HepG2 (cell line): ENCODE measurements around the gene TRIM31. TPM values are rescaled to one million over a fixed set of nuclear protein-coding genes. Genes with fewer than 3 reads are reported as not detected.

Experiments
- ARHGAP35 ChIP-seq: sonication (generic); formaldehyde crosslinking; IDR thresholded peaks from 2 replicates; pipeline ENCODE4 v1.9.0; 2022; ENCODE audit warnings: mild to moderate bottlenecking, inconsistent platforms, moderate library complexity, missing genetic modification reagents, borderline replicate concordance
- CCAR2 ChIP-seq: fragments of 200-400 bp; formaldehyde crosslinking; optimal IDR thresholded peaks from 2 replicates; pipeline ENCODE3; 2018; ENCODE audit warnings: low read depth, mild to moderate bottlenecking, low read length, moderate library complexity
- KLF16 ChIP-seq, 2 experiments: sonication (generic) in 1 of 2; formaldehyde crosslinking in 1 of 2; IDR thresholded peaks; 2 replicates each; pipeline versions ENCODE4 v1.6.1 to v1.8.0; 2016 to 2023; ENCODE audit warnings: missing genetic modification reagents in 2 of 2, missing compliant biosample characterization in 1 of 2
- LRRFIP1 ChIP-seq: sonication (generic); formaldehyde crosslinking; conservative IDR thresholded peaks from 2 replicates; pipeline ENCODE4 v1.4.0; 2020; ENCODE audit warnings: missing genetic modification reagents
- MAX ChIP-seq: IDR thresholded peaks from 2 replicates; pipeline ENCODE4 v1.6.1; 2012; ENCODE audit warnings: inconsistent platforms
- NFE2 ChIP-seq: sonication (generic); formaldehyde crosslinking; IDR thresholded peaks from 2 replicates; pipeline ENCODE4 v1.4.0; 2020; ENCODE audit warnings: missing genetic modification reagents
- NFYC ChIP-seq: IDR thresholded peaks from 2 replicates; pipeline ENCODE4 v1.6.1; 2016; ENCODE audit warnings: missing genetic modification reagents, missing compliant biosample characterization
- PITX1 ChIP-seq: sonication (generic); formaldehyde crosslinking; IDR thresholded peaks from 2 replicates; pipeline ENCODE4 v1.5.1; 2020; ENCODE audit warnings: mild to moderate bottlenecking, missing genetic modification reagents
- SETDB1 ChIP-seq: sonication (generic); formaldehyde crosslinking; IDR thresholded peaks from 2 replicates; pipeline ENCODE4 v1.5.1; 2020; ENCODE audit warnings: missing genetic modification reagents, mild to moderate bottlenecking, borderline replicate concordance
- SNAPC5 ChIP-seq: sonication (generic); formaldehyde crosslinking; IDR thresholded peaks from 2 replicates; pipeline ENCODE4 v1.8.1; 2023; ENCODE audit warnings: mild to moderate bottlenecking, missing genetic modification reagents, borderline replicate concordance
- SRSF1 ChIP-seq: fragments of 200-400 bp; formaldehyde crosslinking; optimal IDR thresholded peaks from 2 replicates; pipeline ENCODE3; 2017; ENCODE audit warnings: mild to moderate bottlenecking, low read depth, low read length, moderate library complexity
- ZBTB20 ChIP-seq: sonication (generic); formaldehyde crosslinking; IDR thresholded peaks from 2 replicates; pipeline ENCODE4 v1.8.1; 2023; ENCODE audit warnings: missing genetic modification reagents, low read depth, mild to moderate bottlenecking, borderline replicate concordance
- ZBTB43 ChIP-seq: sonication (generic); formaldehyde crosslinking; conservative IDR thresholded peaks from 2 replicates; pipeline ENCODE4 v1.4.0; 2020; ENCODE audit warnings: missing genetic modification reagents
- ZNF446 ChIP-seq: sonication (generic); formaldehyde crosslinking; IDR thresholded peaks from 2 replicates; pipeline ENCODE4 v1.5.0; 2020; ENCODE audit warnings: mild to moderate bottlenecking, missing genetic modification reagents
- ZNF607 ChIP-seq: sonication (generic); formaldehyde crosslinking; IDR thresholded peaks from 2 replicates; pipeline ENCODE4 v1.5.1; 2020; ENCODE audit warnings: missing genetic modification reagents, mild to moderate bottlenecking, borderline replicate concordance
- ZNF678 ChIP-seq: sonication (generic); formaldehyde crosslinking; IDR thresholded peaks from 2 replicates; pipeline ENCODE4 v1.4.0; 2020; ENCODE audit warnings: mild to moderate bottlenecking, missing genetic modification reagents
- ZNF749 ChIP-seq: sonication (generic); formaldehyde crosslinking; IDR thresholded peaks from 2 replicates; pipeline ENCODE4 v1.8.0; 2022; ENCODE audit warnings: mild to moderate bottlenecking, missing genetic modification reagents, moderate library complexity, borderline replicate concordance
- polyA plus RNA-seq, 8 experiments: library from polyadenylated mRNA; depleted of rRNA in 3 of 8; stranded (reverse) in 7 of 8; unstranded in 1 of 8; fragments of >200 nt; fragmentation: Illumina TruSeq in 4 of 8; extraction: Trizol in 4 of 8; gene quantifications; 2 replicates each; pipeline versions ENCODE4 v1.2.1 to v1.2.3, GENCODE V29; 2011 to 2016; ENCODE audit warnings: low read depth in 4 of 8, missing spikeins in 1 of 8, mixed read lengths in 1 of 8; ENCODE audit not compliant: insufficient read depth in 1 of 8
- total RNA-seq, 5 experiments: library from RNA; depleted of rRNA; stranded (reverse); fragments of >200 nt; fragmentation: Illumina TruSeq; extraction: Trizol; gene quantifications; 2 replicates each; pipeline ENCODE4 v1.2.3, GENCODE V29; 2016; ENCODE audit warnings: low read depth in 1 of 5
- TF ChIP-seq, protein P1 (sequence below): sonication (generic); formaldehyde crosslinking; IDR thresholded peaks from 2 replicates; pipeline ENCODE4 v1.4.0; 2020; ENCODE audit warnings: missing genetic modification reagents; ENCODE audit errors: not compliant biosample characterization
- TF ChIP-seq, protein P2 (sequence below): IDR thresholded peaks from 2 replicates; pipeline ENCODE4 v1.6.1; 2016; ENCODE audit warnings: mild to moderate bottlenecking
- TF ChIP-seq, protein P3 (sequence below): sonication (generic); formaldehyde crosslinking; IDR thresholded peaks from 2 replicates; pipeline ENCODE4 v1.4.0; 2020; ENCODE audit warnings: missing genetic modification reagents, mild to moderate bottlenecking, borderline replicate concordance

The TRIM31 gene
- total and polyA plus RNA-seq, 2 of the 13 experiments (the other 11 are each of a cell fraction or from before 2014, with no cell fraction given): 0.13 to 0.51 TPM

DNA sequence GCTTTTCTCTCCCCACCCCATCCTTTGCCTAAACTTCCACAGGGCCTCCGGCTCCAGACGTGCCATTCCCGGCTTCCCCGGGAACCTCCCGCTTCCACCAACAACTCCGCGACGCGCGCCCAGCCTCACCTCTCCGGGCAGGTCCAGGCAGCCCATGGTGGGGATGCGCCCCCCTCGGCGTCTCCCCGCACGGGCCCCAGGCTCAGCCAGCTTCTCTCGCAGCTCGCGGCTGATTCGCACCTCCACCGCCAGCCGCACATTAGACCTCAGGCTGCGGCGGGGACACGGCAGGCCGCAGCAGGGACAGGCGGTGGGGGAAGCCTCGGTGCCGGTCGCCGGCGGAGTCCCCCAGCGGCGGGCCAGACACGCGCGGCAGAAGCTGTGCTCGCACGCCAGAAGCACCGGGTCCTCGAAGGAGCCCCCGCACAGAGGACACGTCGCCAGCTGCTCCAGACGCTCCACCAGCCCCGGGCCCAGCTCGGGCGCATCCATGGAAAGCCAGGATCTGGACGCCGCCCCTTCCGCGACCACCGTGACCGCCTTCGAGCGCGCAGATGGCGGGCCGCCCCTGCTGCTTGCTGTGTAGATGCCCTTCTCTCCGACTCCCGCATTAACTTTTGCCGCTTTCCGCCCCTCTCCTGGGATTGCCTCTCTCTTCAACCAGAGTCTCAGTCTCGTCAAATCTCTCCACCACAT lies 37.6 kb downstream of the TRIM31 start, which contains the start of gene RNF39 (continued):
- TF ChIP-seq, protein P1, sequence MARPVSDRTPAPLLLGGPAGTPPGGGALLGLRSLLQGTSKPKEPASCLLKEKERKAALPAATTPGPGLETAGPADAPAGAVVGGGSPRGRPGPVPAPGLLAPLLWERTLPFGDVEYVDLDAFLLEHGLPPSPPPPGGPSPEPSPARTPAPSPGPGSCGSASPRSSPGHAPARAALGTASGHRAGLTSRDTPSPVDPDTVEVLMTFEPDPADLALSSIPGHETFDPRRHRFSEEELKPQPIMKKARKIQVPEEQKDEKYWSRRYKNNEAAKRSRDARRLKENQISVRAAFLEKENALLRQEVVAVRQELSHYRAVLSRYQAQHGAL: peak; percentile 63
- TF ChIP-seq ZNF607 (CRISPR knock-in tag) (peak; percentile 50; the same call in 1 of the 2 replicates), SETDB1 (no peak), CCAR2 (no peak), ZNF446 (CRISPR knock-in tag) (peak; percentile 82), MAX (peak; percentile 71), ZNF749 (CRISPR knock-in tag) (peak; percentile 52; the same call in 1 of the 2 replicates), ARHGAP35 (CRISPR knock-in tag) (no peak; the same call in 1 of the 2 replicates), LRRFIP1 (CRISPR knock-in tag) (no peak), NFE2 (no peak), ZBTB20 (peak; percentile 22; the same call in 1 of the 2 replicates), NFYC (CRISPR knock-in tag) (no peak), ZNF678 (CRISPR knock-in tag) (peak; percentile 55; the same call in 1 of the 2 replicates), ZBTB43 (no peak), SRSF1 (no peak), KLF16 (CRISPR knock-in tag; IDR thresholded peaks at IDR 0.05) (0 out of 4 replicates have a peak, but pooled peaks of 1 of the 2 experiments have one; percentile 20), PITX1 (CRISPR knock-in tag) (no peak; the same call in 1 of the 2 replicates), SNAPC5 (CRISPR knock-in tag) (no peak; the same call in 1 of the 2 replicates)
- TF ChIP-seq, protein P2, sequence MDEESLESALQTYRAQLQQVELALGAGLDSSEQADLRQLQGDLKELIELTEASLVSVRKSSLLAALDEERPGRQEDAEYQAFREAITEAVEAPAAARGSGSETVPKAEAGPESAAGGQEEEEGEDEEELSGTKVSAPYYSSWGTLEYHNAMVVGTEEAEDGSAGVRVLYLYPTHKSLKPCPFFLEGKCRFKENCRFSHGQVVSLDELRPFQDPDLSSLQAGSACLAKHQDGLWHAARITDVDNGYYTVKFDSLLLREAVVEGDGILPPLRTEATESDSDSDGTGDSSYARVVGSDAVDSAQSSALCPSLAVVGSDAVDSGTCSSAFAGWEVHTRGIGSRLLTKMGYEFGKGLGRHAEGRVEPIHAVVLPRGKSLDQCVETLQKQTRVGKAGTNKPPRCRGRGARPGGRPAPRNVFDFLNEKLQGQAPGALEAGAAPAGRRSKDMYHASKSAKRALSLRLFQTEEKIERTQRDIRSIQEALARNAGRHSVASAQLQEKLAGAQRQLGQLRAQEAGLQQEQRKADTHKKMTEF (CRISPR knock-in tag): peak; percentile 41; the same call in 1 of the 2 replicates
- TF ChIP-seq, protein P3, sequence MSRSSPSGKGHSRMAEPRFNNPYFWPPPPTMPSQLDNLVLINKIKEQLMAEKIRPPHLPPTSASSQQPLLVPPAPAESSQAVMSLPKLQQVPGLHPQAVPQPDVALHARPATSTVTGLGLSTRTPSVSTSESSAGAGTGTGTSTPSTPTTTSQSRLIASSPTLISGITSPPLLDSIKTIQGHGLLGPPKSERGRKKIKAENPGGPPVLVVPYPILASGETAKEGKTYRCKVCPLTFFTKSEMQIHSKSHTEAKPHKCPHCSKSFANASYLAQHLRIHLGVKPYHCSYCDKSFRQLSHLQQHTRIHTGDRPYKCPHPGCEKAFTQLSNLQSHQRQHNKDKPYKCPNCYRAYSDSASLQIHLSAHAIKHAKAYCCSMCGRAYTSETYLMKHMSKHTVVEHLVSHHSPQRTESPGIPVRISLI (CRISPR knock-in tag): no peak
